Right lung (tissue), 5 donors: ENCODE measurements around the gene EFNA2. TPM values are rescaled to one million over a fixed set of nuclear protein-coding genes. Genes with fewer than 3 reads are reported as not detected.

ENCODE experiments used
- DNase-seq, 2 donors: peaks; one replicate each; pipeline ENCODE4 v3.0.0-alpha.2; 2013
- polyA plus RNA-seq, 5 donors: library from polyadenylated mRNA; unstranded; fragments of 120-200 nt; gene quantifications; one replicate each; pipeline versions ENCODE4 v1.2.1 to v1.2.3, GENCODE V29; 2013; ENCODE audit warnings: inconsistent platforms in 1 of 5, low replicate concordance in 1 of 5; ENCODE audit not compliant: insufficient read length in 5 of 5, insufficient read depth in 1 of 5

Gene EFNA2
- polyA plus RNA-seq, 5 donors, result 0.66 to 2.1 (median 0.84) TPM

DNA sequence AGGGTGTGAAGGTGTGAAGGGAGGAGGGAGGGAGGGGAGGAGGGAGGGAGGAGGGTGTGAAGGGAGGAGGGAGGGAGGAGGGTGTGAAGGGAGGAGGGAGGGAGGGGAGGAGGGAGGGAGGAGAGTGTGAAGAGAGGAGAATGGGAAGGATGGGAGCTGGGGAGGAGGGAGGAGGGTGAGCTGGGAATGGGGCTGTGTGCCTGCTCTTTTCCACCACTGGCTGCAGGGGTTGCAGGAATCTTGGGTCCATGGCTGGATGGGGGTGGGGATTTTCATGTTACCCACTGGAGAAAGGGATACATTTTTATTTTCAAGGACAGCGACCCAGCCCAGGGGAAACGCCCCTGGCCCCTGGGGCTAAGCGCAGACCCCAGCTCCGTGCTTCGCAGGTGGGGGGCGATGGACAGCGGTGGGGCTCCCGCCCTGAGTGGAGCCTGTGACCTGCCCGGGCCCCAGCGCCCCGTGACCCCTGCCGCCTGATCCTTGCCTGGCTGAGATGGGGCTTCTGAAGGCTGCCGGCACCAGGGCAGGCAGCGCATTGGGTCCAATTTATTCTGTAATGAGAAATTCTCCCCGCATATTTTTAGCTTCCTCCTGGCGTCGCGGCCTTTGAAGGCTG lies 3.0 kb upstream of the EFNA2 start:
- no peak for DNase-seq

DNA sequence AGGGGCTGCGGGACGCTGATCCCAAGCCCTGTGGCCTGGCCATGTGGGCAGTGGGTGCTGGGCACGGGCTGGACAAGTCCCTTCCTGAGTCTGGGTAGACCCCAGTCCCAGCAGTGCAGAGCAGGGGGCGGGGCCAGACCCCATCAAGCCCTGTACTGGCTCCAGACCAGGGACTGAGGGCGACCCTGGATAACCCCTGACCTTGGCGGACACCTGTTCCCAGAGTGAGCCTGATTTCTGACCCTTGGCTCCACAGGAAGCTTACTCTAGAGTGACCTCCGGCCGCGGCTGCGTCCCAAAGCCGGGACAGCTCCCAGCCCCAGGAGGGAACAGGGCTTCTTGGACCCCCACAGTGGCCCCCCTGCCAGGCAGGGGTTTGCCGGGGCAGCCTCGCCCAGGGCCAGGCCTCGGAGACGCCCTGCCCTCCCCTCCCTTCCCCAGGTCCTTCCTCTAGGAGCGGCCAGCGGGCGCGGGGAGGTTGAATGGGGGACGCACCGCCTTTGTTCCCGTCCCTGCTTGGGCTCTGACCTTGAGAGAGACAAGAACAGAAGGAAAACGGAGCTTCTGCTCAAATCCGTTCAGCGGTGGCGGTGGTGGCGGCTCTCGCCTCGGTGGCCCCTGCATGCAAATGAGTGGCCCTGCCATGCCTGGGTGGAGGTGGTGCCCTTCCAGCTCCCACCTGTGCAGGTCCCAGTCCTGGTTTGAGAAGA lies 2.3 kb upstream of the EFNA2 start:
- no peak for DNase-seq

DNA sequence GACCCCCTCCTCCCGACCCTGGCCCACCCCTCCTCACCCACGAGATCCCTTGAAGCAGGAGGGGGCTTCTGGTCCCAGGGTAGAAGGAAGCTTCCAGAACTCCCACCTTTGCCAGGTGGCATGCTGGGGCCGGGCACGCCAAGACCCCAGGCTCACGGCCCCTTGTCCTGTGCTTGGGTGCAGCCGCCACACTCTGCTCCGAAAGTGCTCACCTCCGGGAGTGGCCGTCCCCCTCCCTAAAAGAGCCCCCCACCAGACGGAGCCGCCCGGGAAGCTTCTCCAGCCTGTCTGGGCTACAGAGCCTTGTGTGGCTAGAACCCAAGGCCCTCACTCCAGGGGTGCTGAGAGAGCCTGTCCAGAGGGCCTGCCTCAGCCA lies 1.8 kb upstream of the EFNA2 start:
- no peak for DNase-seq

- no peak for DNase-seq
These were observed 1.2 kb upstream of the EFNA2 start for GRCh38 chr19:1284293-1284978.

DNA sequence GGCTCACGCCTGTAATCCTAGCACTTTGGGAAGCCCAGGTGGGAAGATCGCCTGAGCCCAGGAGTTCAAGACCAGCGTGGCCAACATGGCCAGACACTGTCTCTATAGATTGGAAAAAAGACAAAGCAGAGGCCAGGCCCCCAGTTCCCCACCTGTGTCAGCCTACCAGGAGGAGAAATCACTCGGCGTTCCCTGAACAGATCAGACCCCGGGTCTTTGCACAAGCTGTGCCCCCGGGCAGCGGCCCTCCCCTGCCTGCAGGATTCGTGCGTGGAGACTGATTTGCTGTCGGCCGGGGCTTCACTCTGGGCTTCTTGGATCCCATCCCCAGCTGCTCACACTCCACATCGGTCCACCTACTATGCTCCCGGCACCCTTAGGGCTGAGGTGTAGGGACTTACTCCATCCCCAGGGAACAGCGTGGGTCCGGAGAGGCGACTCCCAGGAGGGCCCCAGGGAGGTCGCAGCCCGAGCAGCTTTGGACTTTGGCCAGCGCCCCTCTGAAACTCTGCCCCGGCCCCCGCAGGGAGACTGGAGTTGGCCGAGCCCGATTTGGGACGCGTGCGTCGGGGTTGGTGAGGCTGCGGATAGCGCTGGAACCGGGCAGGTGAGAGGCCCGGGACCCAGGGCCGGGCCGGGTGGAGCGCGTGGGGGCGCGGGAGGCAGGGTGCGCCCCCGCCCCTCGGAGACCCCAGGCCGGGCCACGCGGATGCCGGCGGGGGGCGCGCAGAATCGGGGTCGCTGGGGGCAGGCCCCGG lies 515 bp upstream of the EFNA2 start:
- no peak for DNase-seq

DNA sequence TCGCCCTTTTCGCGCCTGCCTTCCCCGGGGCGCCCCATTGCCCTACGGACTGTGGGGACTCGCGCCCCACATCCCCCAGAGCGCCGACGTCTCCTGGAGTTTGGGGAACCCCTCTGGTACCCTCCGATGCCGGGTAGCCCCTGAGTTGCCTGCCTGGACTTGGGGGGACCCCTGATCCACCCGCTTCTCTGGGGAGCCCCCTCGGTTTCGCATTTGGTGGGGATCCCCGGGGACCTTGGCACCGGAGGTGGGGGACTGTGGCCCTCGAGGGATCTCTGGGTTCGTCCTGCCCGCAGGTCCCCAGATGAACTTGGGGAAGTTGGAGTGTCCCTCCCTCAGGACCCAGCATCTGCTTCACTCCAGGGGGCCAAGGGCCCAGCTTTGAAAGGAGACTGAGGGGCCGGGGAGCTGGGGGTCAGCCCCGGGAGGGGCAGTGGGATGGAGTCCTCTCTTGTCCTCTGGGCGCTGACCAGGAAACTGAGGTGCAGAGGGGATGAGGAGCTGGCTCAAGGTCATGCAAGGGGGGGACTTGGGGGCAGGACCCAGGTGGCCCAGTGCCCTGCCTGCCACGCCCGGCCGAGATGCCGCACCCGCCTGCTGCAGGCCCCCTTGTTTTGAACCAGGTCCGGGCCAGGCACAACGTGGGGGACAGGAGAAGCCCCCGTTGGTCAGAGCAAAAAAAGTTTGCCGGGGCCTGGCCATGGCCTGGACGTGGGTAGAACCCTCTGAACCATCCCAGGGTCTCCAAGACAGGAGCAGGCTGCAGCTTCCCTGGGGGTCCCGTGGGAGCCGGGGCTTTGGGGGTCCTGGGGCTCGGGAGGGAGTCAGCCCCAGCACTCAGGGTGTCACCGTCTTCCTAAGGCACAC lies 1.0 kb downstream of the EFNA2 start:
- no peak for DNase-seq

DNA sequence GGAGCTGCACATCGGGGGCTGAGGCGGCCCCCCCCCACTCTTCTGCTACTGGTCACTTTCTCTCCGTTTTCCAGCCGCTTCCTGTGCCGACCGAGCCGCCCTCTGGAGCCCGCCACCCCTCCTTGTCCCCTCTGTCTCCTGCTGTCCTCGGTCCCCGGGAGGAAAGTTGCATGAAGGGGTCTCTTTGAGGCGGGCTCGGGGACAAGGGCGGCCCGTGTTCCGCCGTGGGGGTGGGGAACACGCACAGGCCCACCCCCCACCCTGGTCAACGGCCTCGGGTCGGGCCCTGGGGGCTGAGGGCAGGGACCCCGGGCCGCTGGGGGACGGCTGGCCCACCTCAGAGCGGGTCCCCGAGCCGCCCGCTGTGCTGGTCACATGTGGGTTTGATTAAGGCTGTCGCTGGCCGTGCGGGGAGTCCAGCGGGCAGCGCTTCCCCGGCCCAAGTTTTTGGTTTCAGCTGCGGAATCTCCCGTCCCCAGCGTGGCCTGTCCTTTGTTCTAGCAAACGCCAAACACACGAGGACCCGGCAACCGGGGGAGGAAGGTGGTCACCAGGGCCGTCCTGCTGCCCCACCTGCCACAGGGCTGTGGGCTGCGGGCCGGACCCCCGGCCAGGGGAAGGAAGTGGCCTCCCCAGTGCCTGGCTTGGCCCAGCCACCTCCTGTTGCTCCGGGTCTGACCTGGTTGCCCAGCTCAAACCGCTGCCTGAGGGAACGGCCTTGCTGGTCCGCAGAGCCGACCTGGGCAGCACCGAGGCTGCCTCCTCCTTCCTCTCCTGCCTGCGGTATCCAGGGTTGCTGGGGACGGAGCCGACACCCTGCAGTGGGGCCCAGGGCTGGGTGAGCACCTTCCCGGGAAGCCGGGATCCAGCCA lies 1.9 kb downstream of the EFNA2 start:
- no peak for DNase-seq

DNA sequence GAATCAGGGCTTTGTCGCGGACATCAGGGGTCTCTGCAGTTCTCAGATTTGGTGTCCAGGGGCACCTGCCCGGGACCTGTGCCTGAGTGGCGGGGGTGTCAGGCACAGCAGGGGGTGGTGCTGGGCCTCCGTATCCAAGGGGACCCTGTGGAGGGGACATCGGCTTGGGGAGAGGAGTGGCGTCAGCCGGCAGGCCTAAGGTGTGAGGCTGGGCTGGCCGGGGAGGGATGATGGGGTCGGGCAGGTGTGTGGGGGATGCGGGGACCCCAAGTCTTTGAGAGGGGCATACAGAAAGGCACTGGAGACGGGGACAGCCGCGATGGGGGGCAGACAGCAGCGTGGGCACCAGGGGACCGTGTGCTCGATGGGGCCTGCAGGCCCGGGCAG lies 2.5 kb downstream of the EFNA2 start:
- DNase-seq, result no peak

DNA sequence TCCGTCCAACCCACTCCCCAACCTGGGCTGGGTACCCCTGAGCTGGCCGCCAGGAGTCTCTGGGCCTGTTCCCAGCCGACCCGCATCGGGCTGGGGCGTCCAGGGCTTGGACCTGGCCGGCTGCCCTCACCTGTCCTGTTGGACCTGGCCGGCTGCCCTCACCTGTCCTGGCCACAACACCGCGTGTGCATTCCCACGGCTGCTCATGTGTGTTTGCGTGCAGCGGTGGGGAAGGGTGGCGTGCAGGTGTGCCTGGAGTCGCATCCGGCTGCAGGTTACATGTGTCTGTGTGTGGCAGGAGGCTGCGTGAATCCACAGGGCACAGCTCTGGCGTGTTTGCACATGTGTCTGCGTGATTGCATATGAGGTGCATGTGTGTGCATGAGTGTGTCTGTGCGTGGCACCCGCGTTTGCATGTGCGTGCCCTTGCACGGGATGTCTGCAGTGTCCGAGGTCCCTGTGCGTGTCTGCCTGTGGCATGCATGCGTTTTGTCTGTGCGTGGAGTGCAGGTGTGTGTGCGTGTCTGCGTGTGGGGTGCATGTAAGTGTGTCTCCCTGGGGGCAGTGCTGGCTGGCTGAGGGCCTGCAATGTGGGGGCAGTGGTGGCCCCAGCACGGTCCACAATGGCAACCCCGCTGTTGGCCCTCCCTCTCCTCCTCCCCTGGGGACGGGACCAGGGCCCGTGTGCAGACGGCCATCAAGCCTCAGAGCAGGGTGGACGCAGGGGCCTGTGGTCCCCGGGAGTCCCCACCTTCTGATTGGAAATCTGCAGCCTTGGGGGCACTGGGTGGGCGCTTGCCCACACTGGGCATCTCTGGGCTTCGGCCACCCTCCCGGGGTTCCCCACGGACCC lies 3.4 kb downstream of the EFNA2 start:
- no peak for DNase-seq

DNA sequence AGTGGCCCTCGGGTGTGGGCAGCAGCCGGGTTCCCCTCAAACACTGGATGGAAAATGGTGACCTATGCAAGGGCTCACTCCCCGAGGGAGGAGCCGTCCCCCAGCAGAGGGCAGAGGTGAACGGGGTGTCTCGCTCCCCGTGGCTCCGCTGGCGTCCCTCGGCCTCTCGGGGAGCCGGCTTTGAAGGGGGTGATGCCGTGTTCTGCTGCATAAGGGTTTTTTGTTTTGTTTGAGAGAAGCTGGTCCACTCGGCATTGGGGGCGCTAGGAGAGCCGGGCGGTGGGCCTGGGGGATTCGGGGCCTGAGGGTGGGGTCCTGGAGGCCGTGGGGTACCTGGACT lies 4.0 kb downstream of the EFNA2 start:
- no peak for DNase-seq

DNA sequence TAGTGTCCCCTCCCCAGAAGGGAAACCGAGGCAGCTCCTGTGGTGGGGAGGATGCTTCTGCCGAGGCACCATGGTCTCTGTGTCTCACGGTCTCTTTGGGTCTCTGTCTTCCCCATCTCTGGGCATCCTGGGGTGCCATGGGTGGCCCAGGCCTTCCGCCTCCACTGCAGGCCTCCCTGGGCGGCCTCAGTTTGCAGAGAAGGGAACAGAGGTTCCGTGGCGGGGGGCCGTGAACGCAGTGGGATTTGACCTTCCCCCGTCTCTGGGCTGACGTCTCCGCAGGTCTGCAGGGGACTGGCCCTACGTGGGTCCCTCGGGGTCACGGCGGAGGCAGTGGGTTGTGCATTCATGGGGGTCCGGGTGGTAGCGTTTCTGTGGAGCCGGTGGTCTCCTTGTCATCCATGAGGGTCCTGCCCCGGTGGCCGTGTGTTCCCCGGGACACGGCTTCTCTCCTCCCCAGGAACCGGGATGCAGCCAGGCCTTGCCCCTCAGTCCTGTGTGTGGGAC lies 4.6 kb downstream of the EFNA2 start:
- no peak for DNase-seq

DNA sequence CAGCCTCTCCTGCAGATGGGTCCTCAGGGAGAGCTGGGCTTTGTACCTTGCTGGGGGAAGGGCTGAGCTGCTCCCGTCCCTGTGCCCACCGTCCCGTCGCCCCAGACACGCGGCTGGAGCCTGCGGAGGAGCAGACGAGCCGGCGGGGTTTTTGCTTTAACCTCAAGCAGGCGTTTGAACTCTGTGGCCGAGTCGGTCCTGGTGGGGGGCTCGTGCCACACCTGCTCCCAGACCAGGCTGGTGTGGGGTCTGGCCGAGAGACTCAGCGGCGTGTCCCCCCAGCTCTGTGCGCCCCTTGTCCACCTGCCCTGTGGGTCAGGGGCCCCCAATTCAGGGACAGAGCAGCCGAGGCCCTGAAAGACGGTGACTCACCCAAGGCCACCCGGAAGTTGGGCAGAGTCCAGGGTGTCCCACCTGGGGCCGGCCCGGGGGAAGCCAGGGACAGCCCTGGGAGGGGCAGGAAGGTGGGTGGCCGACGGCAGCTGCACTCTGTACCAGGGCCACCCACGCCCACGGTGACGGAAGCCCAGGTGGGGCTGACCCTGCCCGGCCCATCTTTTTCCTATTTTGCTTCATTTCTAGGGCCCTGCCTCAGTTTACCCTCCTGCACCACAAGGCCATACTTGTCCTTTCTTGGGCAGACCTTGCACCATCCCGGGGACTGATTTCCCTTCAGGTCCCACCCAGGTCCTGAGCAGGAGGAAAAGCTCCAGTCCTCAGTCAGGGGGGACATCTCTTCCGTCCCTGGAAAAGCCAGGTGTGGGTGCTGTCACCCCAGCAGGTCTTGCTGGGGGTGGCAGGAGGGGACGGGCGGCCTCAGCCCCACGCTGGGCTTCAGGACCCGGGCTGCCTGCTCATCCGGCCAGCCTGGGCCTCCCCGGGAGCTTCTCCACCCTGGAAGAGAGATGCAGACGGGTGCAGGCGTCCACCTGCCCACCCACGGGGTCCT lies 5.3 kb downstream of the EFNA2 start:
- DNase-seq, result no peak

GRCh38 chr19:1291761-1292418 lies 6.2 kb downstream of the EFNA2 start:
- DNase-seq, result no peak

DNA sequence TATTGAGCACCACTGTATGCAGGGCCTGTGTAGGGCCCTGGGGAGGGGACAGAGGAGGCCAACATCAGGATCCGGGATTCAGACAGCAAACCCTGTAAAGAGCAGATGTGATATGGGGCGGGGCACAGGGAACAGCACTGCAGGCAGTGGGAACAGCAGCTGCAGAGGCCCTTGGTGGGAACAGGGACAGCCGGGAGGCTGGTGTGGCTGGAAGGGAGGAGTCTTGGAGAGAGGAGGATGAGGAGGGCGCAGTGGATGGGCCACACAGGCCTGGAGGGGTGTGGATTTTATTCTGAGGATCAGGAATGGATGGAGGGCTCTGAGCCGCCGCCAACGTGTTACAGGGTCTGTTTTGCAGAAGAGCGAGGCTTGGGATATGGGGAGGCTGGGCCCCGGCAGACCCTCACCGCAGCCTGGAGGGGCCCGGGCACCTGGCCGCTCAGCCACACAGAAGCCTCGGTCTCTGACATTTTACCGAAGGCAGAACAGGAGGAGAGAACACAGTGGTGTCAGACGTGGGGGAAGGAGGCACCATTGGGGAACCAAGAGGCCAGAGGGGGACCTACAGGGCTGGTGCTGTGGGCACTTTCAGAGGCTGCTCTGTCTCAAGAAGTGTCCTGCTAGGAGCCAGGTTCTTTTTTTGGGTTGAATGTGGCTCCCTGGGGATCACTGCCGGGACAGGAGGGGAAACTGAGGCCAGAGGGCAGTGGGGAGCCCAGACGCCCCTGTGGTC lies 6.9 kb downstream of the EFNA2 start:
- no peak for DNase-seq

GRCh38 chr19:1293782-1294604 lies 8.3 kb downstream of the EFNA2 start:
- DNase-seq, result no peak

DNA sequence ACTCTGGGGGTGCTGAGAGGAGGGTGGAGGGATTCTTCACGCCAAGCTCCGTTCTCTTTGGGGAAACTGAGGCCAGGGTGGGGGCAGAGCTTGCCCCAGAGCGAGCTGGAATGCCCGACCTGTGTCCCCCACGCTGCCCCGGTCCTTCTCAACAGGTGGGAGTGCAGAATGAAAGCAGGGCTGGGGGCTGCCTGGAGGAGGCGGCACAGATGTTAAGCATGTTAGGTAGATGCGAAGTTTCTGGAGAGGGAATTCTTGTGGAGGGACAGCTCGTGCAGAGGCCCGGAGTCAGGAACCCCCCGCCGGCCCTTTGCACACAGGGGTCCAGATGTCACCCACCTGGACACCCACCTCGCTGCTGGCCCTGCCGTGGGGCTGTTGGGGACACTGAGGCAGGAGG lies 9.0 kb downstream of the EFNA2 start:
- no peak for DNase-seq
